HEK293T (cell line): Measurements from ENCODE around the gene NAA10.

Experiments used
- CTCF ChIA-PET: fragments of 350-600 bp; formaldehyde crosslinking; extraction: SDS; loops from one replicate; lab custom pipeline; 2021; ENCODE audit warnings: antibody characterized with exemption, inconsistent platforms; lab: Yijun Ruan, JAX
- POLR2A ChIA-PET: fragments of 350-600 bp; formaldehyde crosslinking; extraction: SDS; loops from one replicate; lab custom pipeline; 2020; ENCODE audit warnings: antibody characterized with exemption, inconsistent platforms; lab: Yijun Ruan, JAX
- DNase-seq: peaks from one replicate; pipeline ENCODE4 v3.0.0; 2012; ENCODE audit warnings: mixed read lengths; ENCODE audit errors: extremely low spot score
- ARNT ChIP-seq: fragments of 450-650 bp; IDR thresholded peaks from 2 replicates; pipeline ENCODE4 v1.6.1; 2017; ENCODE audit warnings: mild to moderate bottlenecking
- BHLHE40 ChIP-seq: fragments of 450-650 bp; IDR thresholded peaks from 2 replicates; pipeline ENCODE4 v1.6.1; 2016; ENCODE audit warnings: mild to moderate bottlenecking, moderate library complexity, borderline replicate concordance
- CTBP1 ChIP-seq: fragments of 450-650 bp; IDR thresholded peaks from 2 replicates; pipeline ENCODE4 v1.6.1; 2016; ENCODE audit warnings: borderline replicate concordance
- ELF4 ChIP-seq: fragments of 450-650 bp; IDR thresholded peaks from 2 replicates; pipeline ENCODE4 v1.6.1; 2017; ENCODE audit warnings: antibody characterized with exemption
- FOXA1 ChIP-seq: fragments of 450-650 bp; IDR thresholded peaks from 2 replicates; pipeline ENCODE4 v1.6.1; 2016; ENCODE audit warnings: mild to moderate bottlenecking
- FOXK2 ChIP-seq: fragments of 450-650 bp; IDR thresholded peaks from 2 replicates; pipeline ENCODE4 v1.6.1; 2016; ENCODE audit warnings: mild to moderate bottlenecking
- FOXM1 ChIP-seq: fragments of 450-650 bp; IDR thresholded peaks from 2 replicates; pipeline ENCODE4 v1.6.1; 2017; ENCODE audit warnings: mild to moderate bottlenecking, borderline replicate concordance
- HDGF ChIP-seq: fragments of 450-650 bp; IDR thresholded peaks from 2 replicates; pipeline ENCODE4 v1.6.1; 2017; ENCODE audit warnings: antibody characterized with exemption, borderline replicate concordance
- L3MBTL2 ChIP-seq: fragments of 450-650 bp; conservative IDR thresholded peaks from 2 replicates; pipeline ENCODE4 v1.6.1; 2016; ENCODE audit warnings: mild to moderate bottlenecking
- LEF1 ChIP-seq: fragments of 450-650 bp; IDR thresholded peaks from 2 replicates; pipeline ENCODE4 v1.6.1; 2017; ENCODE audit warnings: mild to moderate bottlenecking, borderline replicate concordance
- NFRKB ChIP-seq: fragments of 450-650 bp; IDR thresholded peaks from 2 replicates; pipeline ENCODE4 v1.6.1; 2016; ENCODE audit warnings: mild to moderate bottlenecking, moderate library complexity
- PKNOX1 ChIP-seq: fragments of 450-650 bp; IDR thresholded peaks from 2 replicates; pipeline ENCODE4 v1.6.1; 2016
- SP1 ChIP-seq: fragments of 450-650 bp; IDR thresholded peaks from 2 replicates; pipeline ENCODE4 v1.6.1; 2017
- SUZ12 ChIP-seq: fragments of 450-650 bp; IDR thresholded peaks from 2 replicates; pipeline ENCODE4 v1.6.1; 2016; ENCODE audit warnings: mild to moderate bottlenecking
- TARDBP ChIP-seq: fragments of 450-650 bp; IDR thresholded peaks from 2 replicates; pipeline ENCODE4 v1.6.1; 2016
- ZNF384 ChIP-seq: fragments of 450-650 bp; IDR thresholded peaks from 2 replicates; pipeline ENCODE4 v1.6.1; 2016

NAA10 gene

GRCh38 chrX:153887385-153887784, 47.5 kb downstream of the NAA10 start:
- POLR2A ChIA-PET: interaction anchor here (1.1 to 1.5 kb wide), 2 partner anchors 13 to 40 kb away, joined by 4 read pairs; no protein-coding TSS in a partner anchor
- TF ChIP-seq FOXM1: no peak
- no peak for TF ChIP-seq L3MBTL2
- no peak for TF ChIP-seq LEF1
- TF ChIP-seq FOXA1: no peak
- no peak for TF ChIP-seq ARNT
- TF ChIP-seq ZNF384: no peak
- TF ChIP-seq PKNOX1: no peak
- no peak for TF ChIP-seq TARDBP
- no peak for TF ChIP-seq HDGF
- no peak for TF ChIP-seq FOXK2
- CTCF ChIA-PET: interaction anchor here (1.1 kb wide), 1 partner anchor 36 kb away, joined by 3 read pairs; no protein-coding TSS in a partner anchor
- no peak for DNase-seq

- ChIA-PET POLR2A (interaction anchor here (1.1 to 1.5 kb wide), 2 partner anchors 14 to 40 kb away, joined by 4 read pairs; no protein-coding TSS in a partner anchor), CTCF (interaction anchor here (1.1 kb wide), 1 partner anchor 36 kb away, joined by 3 read pairs; no protein-coding TSS in a partner anchor)
- no peak for DNase-seq
- TF ChIP-seq L3MBTL2 (no peak), ARNT (no peak), TARDBP (no peak), BHLHE40 (no peak), PKNOX1 (no peak), ZNF384 (no peak), FOXA1 (no peak), LEF1 (no peak), NFRKB (no peak), FOXM1 (no peak), HDGF (no peak), SUZ12 (no peak), FOXK2 (no peak), ELF4 (no peak)
Measured at GRCh38 chrX:153886915-153887314, 47.9 kb downstream of the NAA10 start.

- TF ChIP-seq L3MBTL2 (no peak), FOXK2 (no peak), BHLHE40 (no peak), PKNOX1 (no peak), SUZ12 (no peak), NFRKB (no peak), ZNF384 (no peak), FOXA1 (no peak)
- peak; percentile 71 for DNase-seq
- POLR2A ChIA-PET: interaction anchor here (1.1 to 1.5 kb wide), 4 partner anchors 14 to 58 kb away, joined by 3 to 4 read pairs (median 4); no protein-coding TSS in a partner anchor
- CTCF ChIA-PET: interaction anchor here (1.9 kb wide), 1 partner anchor 61 kb away, joined by 4 read pairs; no protein-coding TSS in a partner anchor
Measured at GRCh38 chrX:153885968-153886903, 48.6 kb downstream of the NAA10 start, which contains the start of gene L1CAM. TSS of gene L1CAM (minus strand) at chrX:153886173. CDS start at chrX:153875836, 10,337 bp downstream.

GRCh38 chrX:153885208-153885787, 49.5 kb downstream of the NAA10 start:
- TF ChIP-seq NFRKB (no peak), PKNOX1 (no peak), HDGF (no peak), TARDBP (no peak), LEF1 (no peak), ARNT (no peak), FOXK2 (no peak), BHLHE40 (no peak), ELF4 (no peak), FOXM1 (no peak), L3MBTL2 (no peak), SUZ12 (no peak), ZNF384 (no peak), SP1 (no peak), CTBP1 (no peak), FOXA1 (no peak)
- CTCF ChIA-PET: interaction anchor here (1.9 kb wide), 1 partner anchor 62 kb away, joined by 4 read pairs; no protein-coding TSS in a partner anchor
- POLR2A ChIA-PET: interaction anchor here (1.3 to 1.4 kb wide), 2 partner anchors 42 to 57 kb away, joined by 3 read pairs; no protein-coding TSS in a partner anchor
- DNase-seq: no peak

- no peak for TF ChIP-seq FOXM1
- no peak for TF ChIP-seq TARDBP
- TF ChIP-seq CTBP1: no peak
- no peak for TF ChIP-seq SUZ12
- TF ChIP-seq L3MBTL2: no peak
- TF ChIP-seq PKNOX1: no peak
- TF ChIP-seq FOXK2: no peak
- no peak for TF ChIP-seq ELF4
- TF ChIP-seq FOXA1: no peak
- TF ChIP-seq NFRKB: no peak
- no peak for TF ChIP-seq ZNF384
- no peak for TF ChIP-seq HDGF
- no peak for TF ChIP-seq BHLHE40
- no peak for TF ChIP-seq LEF1
- TF ChIP-seq ARNT: no peak
- no peak for TF ChIP-seq SP1
- no peak for DNase-seq
- ChIA-PET CTCF (interaction anchor here (1.9 kb wide), 1 partner anchor 62 kb away, joined by 4 read pairs; no protein-coding TSS in a partner anchor), POLR2A (no interaction called here)
Measured at GRCh38 chrX:153884590-153884989, 50.2 kb downstream of the NAA10 start.
